Stimulated activated CD4-positive, alpha-beta T cell treated with anti-CD3 and anti-CD28 coated beads, Interleukin-2, amount 100 ng/mL, for 48 hours (primary cell): ENCODE results near the gene SPTLC3.

ENCODE experiments used
- DNase-seq, 2 donors: peaks; one replicate each; pipeline ENCODE4 v3.0.0-alpha.2; 2020

The SPTLC3 gene

GRCh38 chr20:12987261-12987660 is 21.5 kb upstream of the SPTLC3 start:
- no peak for DNase-seq

- DNase-seq, result no peak
Observed at GRCh38 chr20:12989586-12990115, 19.1 kb upstream of the SPTLC3 start.

GRCh38 chr20:12997128-12997655 is 11.6 kb upstream of the SPTLC3 start:
- no peak for DNase-seq

- no peak for DNase-seq
Observed at GRCh38 chr20:12998046-12998445, 10.7 kb upstream of the SPTLC3 start.

- no peak for DNase-seq
Observed at GRCh38 chr20:12999201-12999600, 9.6 kb upstream of the SPTLC3 start.

GRCh38 chr20:13002251-13002650 is 6.5 kb upstream of the SPTLC3 start:
- DNase-seq, result no peak

- DNase-seq, result no peak
Observed at GRCh38 chr20:13006825-13007224, 1.9 kb upstream of the SPTLC3 start.

- DNase-seq, result no peak
Observed at GRCh38 chr20:13007596-13007995, 1.2 kb upstream of the SPTLC3 start.

GRCh38 chr20:13009682-13010406 is 1.1 kb downstream of the SPTLC3 start:
- DNase-seq, result no peak

GRCh38 chr20:13012886-13013285 is 4.1 kb downstream of the SPTLC3 start:
- DNase-seq, result no peak

- no peak for DNase-seq
Observed at GRCh38 chr20:13013411-13013810, 4.6 kb downstream of the SPTLC3 start.

GRCh38 chr20:13017235-13017634 is 8.5 kb downstream of the SPTLC3 start:
- DNase-seq, result no peak

GRCh38 chr20:13017883-13018535 is 9.2 kb downstream of the SPTLC3 start:
- no peak for DNase-seq

- DNase-seq, result no peak
Observed at GRCh38 chr20:13021205-13021970, 12.6 kb downstream of the SPTLC3 start.

GRCh38 chr20:13022401-13023155 is 13.8 kb downstream of the SPTLC3 start:
- no peak for DNase-seq

- DNase-seq, result no peak
Observed at GRCh38 chr20:13024596-13024995, 15.8 kb downstream of the SPTLC3 start.

GRCh38 chr20:13025181-13025580 is 16.4 kb downstream of the SPTLC3 start:
- no peak for DNase-seq

- no peak for DNase-seq
Observed at GRCh38 chr20:13028001-13028400, 19.2 kb downstream of the SPTLC3 start.

- no peak for DNase-seq
Observed at GRCh38 chr20:13028673-13029072, 19.9 kb downstream of the SPTLC3 start.

- no peak for DNase-seq
Observed at GRCh38 chr20:13029687-13030375, 21.1 kb downstream of the SPTLC3 start.

- DNase-seq, result no peak
Observed at GRCh38 chr20:13031751-13032150, 23.0 kb downstream of the SPTLC3 start.

GRCh38 chr20:13034115-13034514 is 25.3 kb downstream of the SPTLC3 start:
- DNase-seq, result no peak
